ENCODE measurements around the gene DNAJC5.

DNA sequence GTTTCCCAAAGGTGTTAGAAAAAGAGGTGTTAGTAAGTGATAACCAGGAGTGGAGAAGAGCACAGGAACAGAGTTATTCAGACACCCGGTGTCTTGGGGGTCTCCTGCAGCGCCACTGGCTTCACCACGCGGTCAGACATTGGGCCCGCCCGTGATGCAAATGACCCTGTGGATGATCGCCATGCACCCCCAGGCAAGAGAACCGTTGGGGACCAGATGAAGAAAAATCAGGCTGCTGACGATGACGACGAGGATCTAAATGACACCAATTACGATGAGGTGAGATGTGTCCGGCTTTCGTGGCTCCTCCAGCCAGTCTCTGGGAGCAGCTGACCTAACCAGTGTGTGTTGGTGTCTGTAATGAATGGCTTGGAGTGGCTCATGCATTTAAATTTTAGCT, 88.0 kb downstream of the DNAJC5 start:
- TF ChIP-seq, protein P1, sequence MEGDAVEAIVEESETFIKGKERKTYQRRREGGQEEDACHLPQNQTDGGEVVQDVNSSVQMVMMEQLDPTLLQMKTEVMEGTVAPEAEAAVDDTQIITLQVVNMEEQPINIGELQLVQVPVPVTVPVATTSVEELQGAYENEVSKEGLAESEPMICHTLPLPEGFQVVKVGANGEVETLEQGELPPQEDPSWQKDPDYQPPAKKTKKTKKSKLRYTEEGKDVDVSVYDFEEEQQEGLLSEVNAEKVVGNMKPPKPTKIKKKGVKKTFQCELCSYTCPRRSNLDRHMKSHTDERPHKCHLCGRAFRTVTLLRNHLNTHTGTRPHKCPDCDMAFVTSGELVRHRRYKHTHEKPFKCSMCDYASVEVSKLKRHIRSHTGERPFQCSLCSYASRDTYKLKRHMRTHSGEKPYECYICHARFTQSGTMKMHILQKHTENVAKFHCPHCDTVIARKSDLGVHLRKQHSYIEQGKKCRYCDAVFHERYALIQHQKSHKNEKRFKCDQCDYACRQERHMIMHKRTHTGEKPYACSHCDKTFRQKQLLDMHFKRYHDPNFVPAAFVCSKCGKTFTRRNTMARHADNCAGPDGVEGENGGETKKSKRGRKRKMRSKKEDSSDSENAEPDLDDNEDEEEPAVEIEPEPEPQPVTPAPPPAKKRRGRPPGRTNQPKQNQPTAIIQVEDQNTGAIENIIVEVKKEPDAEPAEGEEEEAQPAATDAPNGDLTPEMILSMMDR (IDR thresholded peaks at IDR 0.05), result no peak
- no peak for TF ChIP-seq POLR2A (IDR thresholded peaks at IDR 0.05)

Measured in upper lobe of left lung (tissue), 4 donors.